ENCODE measurements around the gene VSIR.
A peak's percentile ranks its signal among the peaks of the same experiment; 100 is the strongest.

The VSIR gene

GRCh38 chr10:71706216-71707121 is 66.9 kb downstream of the VSIR start:
- no peak overlapping the region for H3K4me3 ChIP-seq (ENCODE audit: low read length)
- DNase-seq (ENCODE audit: low read depth): no peak
- TF ChIP-seq CTCF (IDR thresholded peaks at IDR 0.05; ENCODE audit: insufficient read depth, low read depth, low read length, missing control alignments): no peak

GRCh38 chr10:71705582-71705981 is 67.7 kb downstream of the VSIR start:
- DNase-seq (ENCODE audit: low read depth): peak; percentile 63
- H3K4me3 ChIP-seq (ENCODE audit: low read length): no peak overlapping the region
- no peak for TF ChIP-seq CTCF (IDR thresholded peaks at IDR 0.05; ENCODE audit: insufficient read depth, low read depth, low read length, missing control alignments)

DNA sequence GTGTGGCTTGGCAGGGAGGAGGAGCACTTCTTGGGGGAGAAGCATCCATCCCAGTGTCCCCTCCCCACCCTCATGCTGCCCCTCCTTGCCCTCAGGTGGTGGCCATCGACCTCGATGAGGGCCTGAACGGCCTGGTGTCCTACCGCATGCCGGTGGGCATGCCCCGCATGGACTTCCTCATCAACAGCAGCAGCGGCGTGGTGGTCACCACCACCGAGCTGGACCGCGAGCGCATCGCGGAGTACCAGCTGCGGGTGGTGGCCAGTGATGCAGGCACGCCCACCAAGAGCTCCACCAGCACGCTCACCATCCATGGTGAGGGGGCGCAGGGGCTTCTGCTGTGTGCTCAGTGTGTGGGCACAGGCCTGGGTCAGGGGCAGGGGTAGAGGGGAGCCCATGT is 68.5 kb downstream of the VSIR start:
- no peak for DNase-seq (ENCODE audit: low read depth)
- no peak overlapping the region for H3K4me3 ChIP-seq (ENCODE audit: low read length)
- TF ChIP-seq CTCF (IDR thresholded peaks at IDR 0.05; ENCODE audit: insufficient read depth, low read depth, low read length, missing control alignments): no peak

DNA sequence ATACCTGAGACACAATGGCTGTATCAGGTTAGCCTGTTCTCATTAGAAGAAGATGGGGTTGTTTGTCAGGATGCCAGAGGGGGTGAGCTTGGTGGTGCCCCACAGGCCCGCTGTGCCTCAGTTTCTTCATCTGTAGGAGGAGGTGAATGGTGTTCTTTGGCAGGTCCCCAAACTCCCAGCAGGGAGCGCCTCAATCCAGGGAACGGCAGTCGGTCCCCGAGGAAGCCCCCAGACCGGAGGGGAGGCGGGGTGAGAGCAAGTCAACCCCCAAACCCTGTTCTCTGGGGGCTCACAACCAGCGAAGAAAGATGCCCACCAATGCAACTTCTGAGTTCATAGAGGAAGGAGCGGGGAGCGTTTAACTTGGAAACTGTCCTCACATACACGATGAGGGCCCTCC is 69.7 kb downstream of the VSIR start:
- no peak for DNase-seq (ENCODE audit: low read depth)
- TF ChIP-seq CTCF (IDR thresholded peaks at IDR 0.05; ENCODE audit: insufficient read depth, low read depth, low read length, missing control alignments): no peak
- no peak overlapping the region for H3K4me3 ChIP-seq (ENCODE audit: low read length)

DNA sequence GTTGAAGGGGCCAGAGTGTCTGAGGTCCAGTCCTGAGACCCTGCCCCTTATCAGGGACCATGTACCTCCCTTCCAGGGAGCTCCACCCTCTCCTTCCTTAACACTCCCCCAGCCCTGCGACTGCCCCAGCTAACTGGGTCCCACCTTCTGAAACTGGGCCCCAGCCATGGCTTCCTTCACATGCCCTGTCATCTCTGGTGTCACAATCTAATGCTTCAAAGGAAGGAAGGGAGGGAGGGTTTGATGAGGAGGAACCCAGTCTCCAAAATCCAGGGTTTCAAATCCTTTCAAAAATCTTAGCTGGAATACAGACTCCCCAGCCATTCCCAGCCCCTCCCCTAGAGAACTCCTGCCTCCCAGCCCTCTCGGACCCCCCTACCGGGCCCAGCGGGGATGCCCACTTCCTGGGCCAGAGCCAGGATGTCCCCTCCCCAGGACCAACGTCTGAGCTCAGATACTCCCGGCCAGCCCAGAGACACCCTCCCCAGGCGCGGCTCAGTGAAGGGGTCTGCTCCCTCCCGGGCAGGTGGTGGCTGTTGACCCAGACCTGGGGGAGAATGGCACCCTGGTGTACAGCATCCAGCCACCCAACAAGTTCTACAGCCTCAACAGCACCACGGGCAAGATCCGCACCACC is 71.7 kb downstream of the VSIR start:
- H3K4me3 ChIP-seq (ENCODE audit: low read length): no peak overlapping the region
- no peak for TF ChIP-seq CTCF (IDR thresholded peaks at IDR 0.05; ENCODE audit: insufficient read depth, low read depth, low read length, missing control alignments)
- DNase-seq (ENCODE audit: low read depth): no peak

DNA sequence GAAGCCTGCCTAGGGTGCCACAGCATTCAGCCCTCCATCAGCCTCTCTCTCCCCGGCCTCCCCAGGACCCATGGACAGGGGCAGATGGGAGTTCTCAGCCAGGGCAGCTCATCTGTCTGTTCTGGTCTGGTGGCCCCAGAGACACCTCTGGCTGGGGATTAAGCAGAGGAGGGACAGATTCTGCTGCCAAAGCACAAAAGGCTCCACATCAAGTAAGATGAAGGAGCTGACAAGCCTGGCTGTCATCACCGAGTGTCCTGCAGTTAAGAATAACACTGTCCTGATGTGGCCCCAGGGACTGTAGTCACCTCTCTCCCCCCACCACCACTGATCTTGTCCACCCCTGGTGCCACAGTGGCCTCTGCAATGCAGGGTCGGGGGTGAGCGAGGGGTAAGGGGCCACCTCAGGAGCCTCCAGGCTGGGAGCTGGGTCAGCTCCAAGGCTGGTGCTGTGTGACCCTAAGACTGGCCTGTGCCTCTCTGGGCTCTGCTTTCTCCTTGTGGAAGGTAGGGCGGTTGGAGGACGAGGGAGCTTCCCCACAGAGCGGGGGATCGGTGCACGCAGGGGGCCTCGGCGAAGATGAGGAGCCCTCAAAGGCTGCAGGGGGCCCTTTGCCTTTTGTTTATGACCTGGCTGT is 72.5 kb downstream of the VSIR start:
- no peak for DNase-seq (ENCODE audit: low read depth)
- H3K4me3 ChIP-seq (ENCODE audit: low read length): no peak overlapping the region
- TF ChIP-seq CTCF (IDR thresholded peaks at IDR 0.05; ENCODE audit: insufficient read depth, low read depth, low read length, missing control alignments): no peak
